ENCODE data around the gene AP1G1.
"Not testable (repeated sequence)": the region's sequence is repeated elsewhere in the genome, so short reads cannot be mapped to it uniquely, and the experiment has no call there.

The AP1G1 gene

DNA sequence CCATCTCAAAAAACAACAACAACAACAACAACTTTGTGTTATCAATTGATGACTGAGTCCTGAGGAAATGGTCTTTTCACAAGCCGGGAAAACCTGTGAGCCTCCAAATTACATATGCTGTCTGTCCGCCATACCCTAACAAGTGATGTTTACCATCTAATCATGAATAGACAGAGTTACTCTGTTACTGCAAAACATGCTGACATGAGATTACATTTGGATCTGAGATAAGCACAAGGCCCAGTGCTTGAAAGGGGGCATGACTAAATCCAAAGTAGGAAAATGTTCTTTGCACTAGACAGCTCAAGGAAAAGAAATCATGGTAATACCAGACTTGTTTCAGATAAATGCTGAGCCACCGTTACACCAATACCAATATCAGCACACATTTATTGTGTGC is 28.5 kb upstream of the AP1G1 start:
- Histone ChIP-seq H3K36me3 (replicated peaks) (no peaks in the 10 kb centered on the region), H3K27me3 (ENCODE audit: low read depth) (no peaks in the 10 kb centered on the region), H3K4me3 (no peak overlapping the region), H3K4me1 (no peaks in the 10 kb centered on the region), H3K9me3 (no peaks in the 10 kb centered on the region)
- DNase-seq (ENCODE audit: low spot score in 2 of 2), result no peak
- in situ Hi-C loops (cut with MboI; ENCODE audit: low sequenced_read_pairs), result no loop called here

DNA sequence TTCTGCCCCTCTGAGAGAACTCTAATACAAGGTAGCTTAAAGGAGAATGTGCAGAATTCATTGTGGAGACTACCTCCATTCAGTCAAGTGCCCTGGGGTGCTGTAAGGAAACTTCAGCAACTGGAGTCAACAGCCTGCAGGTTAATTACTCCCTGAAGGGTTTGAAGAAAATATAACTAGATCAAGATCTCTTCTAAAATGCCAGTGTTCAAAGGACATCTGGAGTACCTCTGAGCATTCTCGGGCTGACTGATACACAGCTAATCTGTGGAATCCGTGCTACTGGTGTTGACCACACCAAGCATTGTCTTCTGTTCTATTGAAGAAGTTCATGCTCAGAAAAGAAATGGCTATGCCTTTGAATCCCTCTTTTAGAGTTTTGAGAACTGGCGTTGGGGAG is 25.7 kb upstream of the AP1G1 start:
- in situ Hi-C loops (cut with MboI; ENCODE audit: low sequenced_read_pairs), result no loop called here
- Histone ChIP-seq H3K4me1 (no peaks in the 10 kb centered on the region), H3K27me3 (ENCODE audit: low read depth) (no peaks in the 10 kb centered on the region), H3K9me3 (no peaks in the 10 kb centered on the region), H3K4me3 (no peak overlapping the region), H3K36me3 (replicated peaks) (no peaks in the 10 kb centered on the region)
- DNase-seq (ENCODE audit: low spot score in 2 of 2), result no peak

DNA sequence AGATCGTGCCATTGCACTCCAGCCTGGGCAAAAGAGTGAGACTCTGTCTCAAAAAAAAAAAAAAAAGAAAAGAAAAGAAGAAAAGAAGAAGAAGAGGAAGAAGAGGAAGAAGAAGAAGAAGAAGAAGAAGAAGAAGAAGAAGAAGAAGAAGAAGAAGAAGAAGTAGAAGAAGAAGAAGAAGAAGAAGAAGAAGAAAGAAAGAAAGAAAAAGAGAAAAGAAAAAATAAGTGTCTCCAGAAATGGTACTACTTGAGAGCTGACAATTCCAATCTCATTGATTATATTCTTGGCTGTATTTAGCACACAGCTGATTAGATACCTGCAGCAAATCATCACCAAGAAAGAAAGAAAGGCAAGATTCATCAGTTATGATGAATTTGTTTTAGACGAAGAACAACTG is 23.5 kb upstream of the AP1G1 start:
- H3K27me3 ChIP-seq (ENCODE audit: low read depth); H3K4me1 ChIP-seq; H3K36me3 ChIP-seq (replicated peaks); in situ Hi-C loops (cut with MboI; ENCODE audit: low sequenced_read_pairs); H3K9me3 ChIP-seq; H3K4me3 ChIP-seq; DNase-seq (ENCODE audit: low spot score in 2 of 2): not testable (repeated sequence)

DNA sequence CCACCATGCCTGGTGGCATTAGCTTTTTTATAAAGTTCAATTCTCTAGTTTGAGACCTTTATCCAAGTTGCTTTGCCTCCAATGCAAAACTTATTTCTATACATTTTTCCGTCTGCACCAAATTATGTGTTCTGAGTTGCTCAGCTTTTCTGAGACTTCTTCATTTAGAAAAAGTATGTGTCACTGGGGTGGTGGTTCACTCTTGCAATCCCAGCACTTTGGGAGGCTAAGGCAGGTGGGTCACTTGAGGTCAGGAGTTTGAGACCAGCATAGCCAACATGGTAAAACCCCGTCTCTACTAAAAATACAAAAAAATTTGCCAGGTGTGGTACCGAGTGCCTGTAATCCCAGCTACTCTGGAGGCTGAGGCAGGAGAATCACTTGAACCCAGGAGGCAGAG is 23.1 kb upstream of the AP1G1 start:
- H3K36me3 ChIP-seq (replicated peaks); in situ Hi-C loops (cut with MboI; ENCODE audit: low sequenced_read_pairs); DNase-seq (ENCODE audit: low spot score in 2 of 2); H3K4me3 ChIP-seq; H3K4me1 ChIP-seq; H3K9me3 ChIP-seq; H3K27me3 ChIP-seq (ENCODE audit: low read depth): not testable (repeated sequence)

DNA sequence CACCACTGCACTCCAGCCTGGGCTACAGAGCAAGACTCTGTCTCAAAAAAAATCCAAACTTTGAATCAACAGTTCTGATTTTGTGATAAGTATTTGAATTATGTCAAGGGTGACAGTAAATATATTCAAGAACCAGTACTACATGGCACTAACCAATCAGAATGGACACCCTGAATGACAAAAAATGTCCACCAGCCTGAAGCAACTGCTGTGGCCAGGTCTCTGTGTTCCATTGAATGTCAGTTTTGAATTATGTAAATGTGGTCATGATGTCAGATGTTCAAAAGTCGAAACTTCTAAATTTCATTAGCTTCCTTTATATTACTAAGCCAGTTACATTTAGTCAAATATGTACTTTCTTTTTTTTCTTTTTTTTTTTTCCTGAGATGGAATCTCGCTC is 21.7 kb upstream of the AP1G1 start:
- Histone ChIP-seq H3K27me3 (ENCODE audit: low read depth) (no peaks in the 10 kb centered on the region), H3K4me1 (no peaks in the 10 kb centered on the region), H3K4me3 (no peak overlapping the region), H3K36me3 (replicated peaks) (no peaks in the 10 kb centered on the region), H3K9me3 (no peaks in the 10 kb centered on the region)
- in situ Hi-C loops (cut with MboI; ENCODE audit: low sequenced_read_pairs), result no loop called here
- no peak for DNase-seq (ENCODE audit: low spot score in 2 of 2)

DNA sequence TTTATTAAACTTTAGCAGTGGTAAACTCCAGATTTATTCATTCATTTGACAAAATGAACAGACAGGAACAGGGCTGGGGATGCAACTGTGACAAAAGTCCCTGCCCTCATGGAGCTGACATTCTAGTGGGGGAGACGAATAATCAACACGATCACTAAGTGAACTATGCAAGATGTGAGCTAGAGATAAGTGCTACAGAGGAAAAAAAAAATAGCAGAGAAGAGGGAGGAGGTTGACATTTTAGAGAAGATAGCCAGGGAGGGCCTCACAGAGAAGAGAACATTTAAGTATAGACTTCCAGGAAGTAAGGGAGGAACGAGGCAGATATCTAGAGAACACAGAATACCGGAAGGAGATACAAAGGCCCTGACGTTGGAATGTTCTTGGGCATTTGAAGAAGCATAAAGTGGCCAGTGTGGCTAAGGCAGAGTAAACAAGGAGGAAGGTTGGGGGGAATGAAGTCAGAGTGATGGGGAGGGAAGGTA is 17.9 kb upstream of the AP1G1 start:
- no peaks in the 10 kb centered on the region for H3K4me1 ChIP-seq
- H3K36me3 ChIP-seq (replicated peaks), result no peaks in the 10 kb centered on the region
- in situ Hi-C loops (cut with MboI; ENCODE audit: low sequenced_read_pairs), result no loop called here
- no peaks in the 10 kb centered on the region for H3K27me3 ChIP-seq (ENCODE audit: low read depth)
- H3K9me3 ChIP-seq, result no peaks in the 10 kb centered on the region
- H3K4me3 ChIP-seq, result no peak overlapping the region
- no peak for DNase-seq (ENCODE audit: low spot score in 2 of 2)

DNA sequence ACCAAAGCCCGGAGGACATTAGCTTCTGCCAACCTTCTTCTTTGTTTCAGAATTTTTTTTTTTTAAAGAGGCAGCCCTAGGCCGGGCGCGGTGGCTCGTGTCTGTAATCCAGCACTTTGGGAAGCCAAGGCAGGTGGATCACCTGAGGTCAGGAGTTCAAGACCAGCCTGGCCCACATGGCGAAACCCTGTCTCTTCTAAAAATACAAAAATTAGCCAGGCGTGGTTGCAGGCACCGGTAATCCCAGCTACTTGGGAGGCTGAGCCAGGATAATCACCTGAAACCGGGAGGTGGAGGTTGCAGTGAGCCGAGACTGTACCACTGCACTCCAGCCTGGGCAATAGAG is 8.5 kb upstream of the AP1G1 start:
- DNase-seq (ENCODE audit: low spot score in 2 of 2); in situ Hi-C loops (cut with MboI; ENCODE audit: low sequenced_read_pairs); H3K4me3 ChIP-seq; H3K9me3 ChIP-seq; H3K36me3 ChIP-seq (replicated peaks); H3K27me3 ChIP-seq (ENCODE audit: low read depth): not testable (repeated sequence)
- H3K4me1 ChIP-seq, result peaks cover 24% of the 10 kb centered on the region

DNA sequence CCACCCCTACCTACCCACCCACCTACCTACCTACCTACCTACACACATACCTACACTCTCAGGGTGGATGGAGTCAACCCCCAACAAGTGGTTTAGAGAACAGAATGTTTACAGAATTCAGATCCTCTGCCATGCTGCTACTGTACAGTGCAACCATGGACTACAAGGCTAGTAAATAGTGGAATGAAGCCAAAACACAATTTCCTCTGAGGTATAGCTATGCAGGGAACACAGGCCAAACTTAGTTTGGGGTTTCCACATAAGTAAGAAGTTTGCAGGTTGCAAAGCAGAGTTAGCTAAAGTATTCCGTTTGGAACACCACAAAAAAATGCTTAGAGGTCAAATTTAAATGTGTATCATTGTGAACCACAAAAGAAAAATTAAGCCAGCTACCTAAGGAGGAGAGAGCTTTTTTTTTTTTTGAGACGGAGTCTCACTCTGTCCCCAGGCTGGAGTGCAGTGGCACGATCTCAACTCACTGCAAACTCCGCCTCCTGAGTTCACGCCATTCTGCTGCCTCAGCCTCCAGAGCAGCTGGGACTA is 2.7 kb upstream of the AP1G1 start:
- H3K9me3 ChIP-seq, result no peaks in the 10 kb centered on the region
- in situ Hi-C loops (cut with MboI; ENCODE audit: low sequenced_read_pairs), result no loop called here
- H3K4me3 ChIP-seq, result no peak overlapping the region
- peaks cover 7% of the 10 kb centered on the region for H3K36me3 ChIP-seq (replicated peaks)
- no peak for DNase-seq (ENCODE audit: low spot score in 2 of 2)
- no peaks in the 10 kb centered on the region for H3K27me3 ChIP-seq (ENCODE audit: low read depth)
- peaks cover 20% of the 10 kb centered on the region for H3K4me1 ChIP-seq

DNA sequence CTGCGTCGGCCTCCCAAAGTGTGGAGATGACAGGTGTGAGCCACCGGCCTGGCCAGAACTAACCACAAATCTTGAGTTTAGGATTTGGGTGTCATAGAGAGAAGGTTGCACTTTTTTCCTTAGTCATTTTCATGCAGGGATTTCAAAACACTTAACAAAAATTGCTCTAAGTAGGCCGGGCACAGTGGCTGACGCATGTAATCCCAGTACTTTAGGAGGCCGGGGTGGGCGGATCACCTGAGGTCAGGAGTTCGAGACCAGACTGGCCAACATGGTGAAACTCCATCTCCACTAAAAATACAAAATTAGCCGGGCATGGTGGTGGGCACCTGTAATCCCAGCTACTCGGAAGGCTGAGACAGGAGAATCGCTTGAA is 1.5 kb upstream of the AP1G1 start:
- DNase-seq (ENCODE audit: low spot score in 2 of 2); H3K9me3 ChIP-seq; H3K4me3 ChIP-seq; H3K27me3 ChIP-seq (ENCODE audit: low read depth); in situ Hi-C loops (cut with MboI; ENCODE audit: low sequenced_read_pairs); H3K36me3 ChIP-seq (replicated peaks): not testable (repeated sequence)
- H3K4me1 ChIP-seq, result peaks cover 14% of the 10 kb centered on the region

DNA sequence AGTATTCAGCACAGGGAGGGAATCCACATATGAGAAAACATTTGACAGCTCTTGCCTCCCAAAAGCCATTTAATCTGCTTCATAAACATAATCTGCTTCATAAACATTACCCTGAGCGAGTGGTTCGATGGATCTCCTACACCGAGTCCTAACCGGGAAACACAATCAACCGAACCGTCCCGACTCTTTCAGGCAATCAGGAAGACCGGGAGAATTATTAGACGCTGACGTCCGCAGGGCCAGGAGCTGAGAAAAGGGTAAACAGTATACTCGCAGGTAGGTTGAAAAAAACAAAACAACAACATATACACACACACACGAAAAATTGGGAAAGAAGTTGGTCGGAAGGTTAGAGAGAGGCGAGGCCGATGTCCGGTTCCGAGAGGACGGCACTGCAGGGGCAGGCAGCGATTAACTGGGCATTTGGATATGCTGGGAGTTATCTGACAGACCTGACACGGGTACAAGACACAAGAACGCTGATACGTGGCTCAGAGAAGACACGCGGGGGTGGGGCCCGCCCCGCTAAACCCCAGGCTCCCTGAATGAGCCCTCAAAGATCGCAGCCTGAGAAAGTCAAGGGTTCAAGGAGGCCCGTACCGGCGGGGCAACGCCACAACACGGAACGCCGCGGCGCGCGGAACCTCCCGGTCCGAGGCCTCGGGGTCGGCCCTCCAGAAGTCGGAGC is 585 bp downstream of the AP1G1 start:
- peak in 1 of 2 experiments; percentile 12 for DNase-seq (ENCODE audit: low spot score in 2 of 2)
- in situ Hi-C loops (cut with MboI; ENCODE audit: low sequenced_read_pairs), result loop anchor here (5.0 kb wide), 1 partner anchor 84 kb away; no protein-coding TSS in a partner anchor

DNA sequence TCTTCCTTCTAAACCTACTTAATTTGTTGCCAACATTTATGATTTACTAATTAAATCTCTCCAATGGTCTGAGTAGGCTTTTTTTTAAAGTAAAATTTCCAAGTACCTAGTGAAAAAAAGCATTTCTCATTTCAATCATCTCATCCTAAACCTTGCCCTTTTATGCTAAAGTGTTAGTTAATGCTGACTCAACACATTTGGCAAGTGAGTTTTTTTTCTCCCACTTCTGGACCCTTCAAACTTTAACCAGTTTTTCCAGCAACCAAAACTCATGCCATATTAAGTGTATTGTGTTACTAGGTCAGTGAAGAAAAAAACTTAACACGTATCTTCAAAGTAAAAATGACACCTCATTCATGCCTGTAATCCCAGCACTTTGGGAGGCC is 5.3 kb downstream of the AP1G1 start:
- H3K27me3 ChIP-seq (ENCODE audit: low read depth), result no peaks in the 10 kb centered on the region
- no peaks in the 10 kb centered on the region for H3K9me3 ChIP-seq
- DNase-seq (ENCODE audit: low spot score in 2 of 2), result no peak
- peaks cover 8% of the 10 kb centered on the region for H3K36me3 ChIP-seq (replicated peaks)
- no peak overlapping the region for H3K4me3 ChIP-seq
- in situ Hi-C loops (cut with MboI; ENCODE audit: low sequenced_read_pairs), result no loop called here
- peaks cover 9% of the 10 kb centered on the region for H3K4me1 ChIP-seq

More for the DNA sequence above, 585 bp downstream of the AP1G1 start:
- Histone ChIP-seq H3K36me3 (replicated peaks) (peaks cover 11% of the 10 kb centered on the region), H3K27me3 (ENCODE audit: low read depth) (no peaks in the 10 kb centered on the region), H3K4me1 (peaks cover 10% of the 10 kb centered on the region), H3K9me3 (no peaks in the 10 kb centered on the region), H3K4me3 (peak overlapping the region; percentile 100)

DNA sequence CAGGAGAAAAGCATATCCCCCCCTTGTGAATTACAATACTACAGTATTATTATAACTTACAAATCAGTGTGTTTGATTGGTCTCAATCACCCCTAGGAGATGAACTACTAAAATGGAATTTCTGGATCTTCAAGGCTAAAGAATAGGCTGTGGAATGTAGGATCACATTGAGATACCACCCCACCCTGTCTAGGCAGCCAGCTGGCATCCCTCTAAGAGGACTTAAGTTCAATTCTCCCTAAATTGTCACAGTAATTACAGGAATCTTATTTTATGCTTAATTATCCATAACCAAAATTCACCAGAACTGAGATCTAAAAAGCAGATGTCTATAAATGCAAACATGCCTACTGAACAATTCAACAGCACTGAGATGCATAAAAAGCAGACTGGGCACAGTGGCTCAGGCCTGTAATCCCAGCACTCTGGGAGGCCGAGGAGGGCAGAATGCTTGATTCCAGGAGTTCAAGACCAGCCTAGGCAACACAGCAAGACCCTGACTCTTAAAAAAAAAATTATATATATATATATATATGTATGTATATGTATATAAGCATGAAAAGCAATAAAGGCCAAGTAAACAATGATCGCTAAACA is 12.0 kb downstream of the AP1G1 start:
- Histone ChIP-seq H3K36me3 (replicated peaks) (0 out of 2 replicates have a peak, but pooled peaks cover 5% of the 10 kb centered on the region), H3K4me1 (peaks cover 8% of the 10 kb centered on the region), H3K27me3 (ENCODE audit: low read depth) (no peaks in the 10 kb centered on the region), H3K4me3 (no peak overlapping the region), H3K9me3 (no peaks in the 10 kb centered on the region)
- in situ Hi-C loops (cut with MboI; ENCODE audit: low sequenced_read_pairs), result no loop called here
- DNase-seq (ENCODE audit: low spot score in 2 of 2), result no peak

DNA sequence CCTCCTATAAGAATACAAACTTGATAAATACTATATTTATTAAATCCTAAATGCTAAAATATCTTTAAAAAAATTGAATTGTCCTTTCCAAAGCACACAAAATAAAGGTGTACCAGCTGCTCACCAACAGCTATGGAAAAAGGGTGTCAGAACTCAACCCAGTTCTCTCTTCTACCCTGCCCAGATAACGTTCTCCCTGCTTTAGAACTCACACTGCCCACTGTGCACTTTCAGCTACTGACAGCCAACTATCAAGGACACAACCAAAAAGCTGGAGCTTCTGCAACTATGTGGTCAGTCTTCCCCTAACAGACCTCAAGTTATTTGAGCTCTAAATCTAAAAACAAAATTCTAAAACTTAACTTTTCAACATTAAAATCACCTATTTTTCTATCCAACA is 13.7 kb downstream of the AP1G1 start:
- Histone ChIP-seq H3K27me3 (ENCODE audit: low read depth) (no peaks in the 10 kb centered on the region), H3K4me3 (no peak overlapping the region), H3K4me1 (peaks cover 8% of the 10 kb centered on the region), H3K36me3 (replicated peaks) (0 out of 2 replicates have a peak, but pooled peaks cover 5% of the 10 kb centered on the region), H3K9me3 (no peaks in the 10 kb centered on the region)
- in situ Hi-C loops (cut with MboI; ENCODE audit: low sequenced_read_pairs), result no loop called here
- no peak for DNase-seq (ENCODE audit: low spot score in 2 of 2)

DNA sequence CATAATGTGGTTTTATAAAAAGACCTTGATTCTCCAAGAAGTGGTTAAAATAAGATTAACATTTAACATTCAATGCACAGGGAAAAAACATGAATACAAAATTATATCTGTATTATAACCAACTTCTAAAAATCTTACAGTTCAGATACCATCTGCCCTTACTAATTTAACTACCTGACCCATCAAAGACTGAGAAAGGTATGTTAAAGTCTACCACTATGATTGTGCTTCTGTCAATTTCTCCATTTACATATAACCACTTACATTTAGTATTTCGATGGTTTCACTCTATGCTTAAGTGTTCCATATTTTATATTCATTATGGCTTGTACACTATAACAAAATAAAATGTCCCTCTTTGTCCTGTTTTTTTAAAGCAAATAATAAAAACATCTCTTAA is 14.6 kb downstream of the AP1G1 start:
- no peak for DNase-seq (ENCODE audit: low spot score in 2 of 2)
- Histone ChIP-seq H3K27me3 (ENCODE audit: low read depth) (no peaks in the 10 kb centered on the region), H3K4me3 (no peak overlapping the region), H3K36me3 (replicated peaks) (peaks cover 8% of the 10 kb centered on the region), H3K4me1 (peaks cover 8% of the 10 kb centered on the region), H3K9me3 (no peaks in the 10 kb centered on the region)
- in situ Hi-C loops (cut with MboI; ENCODE audit: low sequenced_read_pairs), result no loop called here

All from HAP-1 (cell line).